Measurements from ENCODE around the gene MAML3.

The MAML3 gene

DNA sequence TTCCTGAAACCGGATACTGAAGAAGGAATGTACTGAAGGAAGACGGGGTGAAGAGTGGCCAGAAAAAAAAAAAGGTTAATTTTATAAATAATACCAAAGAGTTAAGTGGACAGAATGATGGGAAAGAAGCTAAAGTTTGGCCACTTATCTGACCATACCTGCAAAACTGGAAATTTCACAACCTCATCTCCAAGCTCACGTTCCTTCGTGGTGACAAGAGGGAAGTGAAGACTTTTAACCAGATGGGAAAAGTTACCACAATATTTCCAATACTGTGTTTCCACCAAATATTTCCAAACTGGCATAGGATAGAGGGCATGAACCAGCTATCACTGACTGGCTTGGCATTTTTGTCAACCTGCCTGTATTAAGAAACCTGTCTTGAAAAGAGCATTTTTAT lies 56.4 kb downstream of the MAML3 start:
- DNase-seq: no peak

DNA sequence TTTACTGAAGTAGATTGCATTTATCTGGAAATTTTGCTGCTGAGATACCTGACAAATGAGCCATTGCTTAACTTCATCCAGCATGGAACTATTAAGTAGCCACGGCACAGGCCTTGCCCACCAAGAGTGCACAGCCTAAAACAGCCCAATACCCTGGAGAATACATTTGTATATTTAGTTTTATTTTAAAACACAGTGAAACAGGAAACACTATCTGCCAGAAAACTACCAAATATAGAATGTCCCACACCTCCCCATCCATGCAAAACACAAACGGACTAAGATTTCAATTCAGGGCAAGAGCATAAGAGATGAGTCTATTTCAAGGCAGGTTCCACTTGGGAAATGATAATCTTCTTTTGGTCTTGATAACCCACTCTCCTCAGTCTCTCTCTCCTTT lies 57.1 kb downstream of the MAML3 start:
- no peak for DNase-seq

DNA sequence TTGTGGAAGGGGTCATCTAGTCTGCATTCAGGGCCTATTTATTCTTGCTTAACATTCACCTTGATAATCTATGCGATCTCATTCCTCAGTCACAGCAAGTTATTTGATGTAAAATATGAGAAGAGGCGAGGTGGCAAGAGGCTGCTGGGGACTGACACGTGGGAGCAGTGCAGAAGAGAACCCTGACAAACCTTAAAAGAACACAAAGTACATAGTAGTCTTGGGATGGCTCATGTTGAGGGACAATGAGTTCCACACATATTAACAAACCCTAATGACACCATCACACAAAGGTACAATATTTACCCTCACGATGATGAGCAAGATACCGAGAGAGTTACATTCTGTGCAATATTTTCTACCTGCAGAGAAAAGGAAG lies 57.5 kb downstream of the MAML3 start:
- no peak for DNase-seq

DNA sequence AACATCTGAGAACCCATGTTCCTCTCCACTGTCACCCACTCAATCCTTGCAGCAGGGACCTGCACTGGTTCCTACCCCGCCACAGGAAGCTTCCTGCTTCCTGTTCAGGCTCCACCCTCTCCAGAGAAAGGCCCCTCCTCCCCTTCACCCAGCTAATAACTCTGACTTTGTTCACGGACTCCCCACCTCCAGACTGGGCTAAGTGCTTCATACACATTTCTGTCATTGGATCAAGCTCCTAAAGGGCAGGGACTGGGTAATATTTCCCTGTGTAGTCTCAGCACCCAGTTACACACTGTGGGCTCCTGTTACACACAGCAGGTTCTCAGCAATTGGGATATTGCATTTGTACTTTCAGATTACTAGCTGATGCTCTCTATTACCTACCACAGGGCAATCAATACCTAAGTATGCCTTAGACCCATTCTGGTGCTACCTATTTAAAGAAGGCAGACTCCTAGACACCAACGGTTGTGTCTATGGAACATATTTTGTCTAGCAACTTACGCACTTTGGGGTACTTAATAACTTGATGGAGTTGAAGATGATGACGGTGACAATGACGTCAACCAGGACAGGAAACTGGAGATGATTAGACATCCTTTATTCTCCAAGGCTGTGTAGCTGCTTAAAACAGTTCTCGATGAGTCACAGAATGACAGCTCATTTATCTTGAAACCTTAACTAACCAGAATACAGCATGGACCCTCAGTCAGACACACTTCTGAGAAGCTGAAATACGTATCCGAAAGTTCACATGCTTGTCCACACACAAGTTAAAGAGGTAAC lies 58.1 kb downstream of the MAML3 start:
- DNase-seq: no peak

- DNase-seq: no peak
Observed at GRCh38 chr4:140094438-140095420, 59.3 kb downstream of the MAML3 start.

DNA sequence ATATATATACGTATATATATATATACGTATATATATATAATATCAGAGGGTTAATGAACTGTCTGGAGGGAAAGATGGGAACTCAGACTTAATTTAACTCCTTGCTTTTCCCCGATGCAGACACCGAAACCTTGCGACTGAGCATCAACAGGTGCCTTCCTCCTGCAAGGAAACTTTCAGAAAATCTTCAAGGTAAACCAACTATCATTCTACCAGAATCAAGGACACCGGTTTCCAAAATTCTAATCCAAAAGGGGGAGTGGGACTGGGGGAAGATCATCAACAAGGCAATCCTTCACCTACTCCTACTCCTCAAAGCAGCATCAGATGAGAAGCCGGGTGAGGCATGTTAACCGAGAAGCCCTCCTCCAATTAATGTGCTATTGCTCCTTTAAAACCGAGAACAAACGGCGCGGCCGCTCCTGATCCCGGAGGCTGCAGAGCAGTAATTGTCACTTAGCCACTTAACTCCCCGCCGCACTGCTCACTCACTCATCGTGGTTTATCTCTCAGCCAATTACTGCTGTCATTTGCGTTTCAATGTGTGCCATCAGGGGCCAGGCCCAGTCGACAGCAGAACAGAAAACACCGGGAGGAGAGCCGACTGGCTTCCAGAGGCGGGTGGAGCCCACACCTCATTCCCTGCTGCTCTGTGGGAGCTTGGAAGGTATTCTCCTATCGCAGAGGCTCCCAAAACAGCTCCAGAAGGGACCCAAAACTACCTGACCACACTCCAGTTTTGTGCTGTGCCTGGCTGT lies 61.7 kb downstream of the MAML3 start:
- peak; percentile 96 for DNase-seq

GRCh38 chr4:140091305-140091704 lies 62.7 kb downstream of the MAML3 start:
- peak; percentile 7 for DNase-seq

DNA sequence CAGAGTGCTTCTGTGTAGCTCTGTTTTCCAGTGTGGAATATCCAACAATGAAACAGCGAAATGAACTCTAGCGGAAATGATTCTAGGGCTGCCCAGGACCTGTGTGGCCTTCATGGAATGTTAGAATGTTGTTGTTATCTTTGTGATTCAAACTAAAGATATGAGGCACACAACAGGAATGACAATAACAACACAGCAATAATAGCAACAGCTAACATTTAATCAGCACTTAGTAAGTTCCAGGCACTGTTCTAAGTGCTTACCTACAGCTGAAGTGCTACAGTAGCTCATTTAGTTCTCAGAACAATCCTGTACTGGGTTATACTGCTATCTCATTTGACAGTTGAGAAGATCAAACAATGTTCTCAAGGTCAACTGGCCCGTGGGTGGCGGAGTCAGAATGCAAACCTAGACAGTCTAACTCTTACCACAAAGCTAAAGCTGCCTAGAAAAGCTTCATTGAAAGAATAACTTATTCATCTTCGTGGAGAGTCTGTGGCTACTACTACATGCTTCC lies 63.7 kb downstream of the MAML3 start:
- DNase-seq: no peak

DNA sequence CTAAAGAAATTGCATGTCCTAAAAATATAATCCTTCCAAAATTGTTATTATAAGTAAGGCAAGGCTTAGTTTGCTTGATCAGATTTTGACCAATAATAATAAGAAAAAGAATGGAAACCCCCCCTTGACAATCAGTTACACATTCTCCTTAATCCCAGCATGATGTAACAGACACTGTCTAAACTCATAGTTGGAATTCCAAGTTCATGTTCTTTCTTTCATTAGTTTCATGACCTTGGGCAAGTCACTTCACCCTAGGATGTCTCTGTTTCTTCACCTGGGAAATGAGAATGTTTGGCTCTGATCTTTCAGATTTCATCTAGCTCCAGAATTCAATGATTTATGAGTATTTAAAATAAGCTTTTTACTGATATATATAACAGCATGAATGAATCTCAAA lies 64.8 kb downstream of the MAML3 start:
- no peak for DNase-seq

DNA sequence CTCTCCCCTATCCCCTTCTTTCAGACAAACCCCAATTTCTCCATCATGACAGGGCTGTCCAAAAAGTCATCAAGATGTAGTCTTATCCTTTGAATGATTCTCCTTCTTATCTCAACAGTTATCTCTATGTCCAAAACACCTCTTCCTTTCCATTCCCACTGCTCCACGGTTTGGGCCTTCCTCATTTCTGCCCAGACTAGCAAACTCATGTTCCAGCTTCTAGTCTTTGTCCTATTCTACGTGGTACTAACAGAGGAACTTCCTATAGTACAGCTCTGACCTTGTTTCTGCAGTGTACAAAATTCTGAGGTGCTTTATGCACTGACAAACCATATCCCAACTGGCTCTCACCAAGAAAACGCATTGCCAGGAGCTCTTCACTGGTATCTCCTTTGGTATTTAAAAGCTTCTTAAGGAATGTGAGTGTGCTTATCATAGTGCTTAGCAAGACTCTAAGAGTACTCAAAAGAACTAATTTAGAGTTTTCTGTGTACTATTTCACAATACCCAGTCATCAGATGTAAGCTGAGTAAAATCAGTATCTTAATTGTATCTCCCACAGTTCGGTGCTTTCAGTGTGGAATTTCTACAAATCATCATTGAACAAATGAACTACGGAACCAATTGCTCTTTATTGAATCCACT lies 65.5 kb downstream of the MAML3 start:
- no peak for DNase-seq

- no peak for DNase-seq
Observed at GRCh38 chr4:140085881-140086280, 68.1 kb downstream of the MAML3 start.

GRCh38 chr4:140085062-140085622 lies 68.8 kb downstream of the MAML3 start:
- no peak for DNase-seq

- no peak for DNase-seq
Observed at GRCh38 chr4:140084385-140084784, 69.6 kb downstream of the MAML3 start.

DNA sequence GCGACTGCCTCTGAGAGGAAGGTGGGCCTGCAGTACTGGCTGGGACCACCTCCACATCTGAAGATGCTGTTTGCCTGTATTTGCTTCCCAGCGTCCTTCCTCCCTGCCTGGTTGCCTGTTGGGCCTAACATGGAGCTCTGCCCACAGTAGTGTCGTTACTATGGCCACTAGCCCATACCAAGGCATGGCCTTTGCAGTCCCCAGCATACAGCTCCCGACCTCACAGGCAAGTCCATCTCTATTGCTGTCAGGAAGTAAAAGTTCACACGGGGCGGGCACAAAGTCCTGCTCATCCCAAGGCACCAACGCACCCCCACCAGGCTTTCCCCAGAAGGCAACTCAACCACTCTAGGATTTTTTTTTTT lies 71.6 kb downstream of the MAML3 start:
- DNase-seq: no peak

- DNase-seq: no peak
Observed at GRCh38 chr4:140081641-140082390, 72.2 kb downstream of the MAML3 start.

DNA sequence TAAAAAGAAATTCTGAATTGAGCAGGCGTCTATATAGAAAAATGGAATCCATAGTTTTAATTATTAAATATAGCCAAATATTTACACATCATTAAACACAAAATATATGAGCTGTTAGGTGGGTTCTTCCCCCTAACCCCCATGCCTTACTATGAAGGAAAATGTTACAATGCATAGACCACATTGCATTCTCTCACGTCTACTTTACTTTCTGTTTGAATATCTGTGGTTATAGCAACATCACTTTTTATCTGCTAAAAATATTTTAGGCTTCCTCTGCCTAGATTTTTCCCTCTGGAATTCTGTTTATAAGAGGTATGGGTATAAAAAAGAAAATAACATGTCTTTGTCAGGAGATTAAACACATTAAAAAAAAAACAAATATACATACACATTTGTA lies 73.1 kb downstream of the MAML3 start:
- DNase-seq: no peak

DNA sequence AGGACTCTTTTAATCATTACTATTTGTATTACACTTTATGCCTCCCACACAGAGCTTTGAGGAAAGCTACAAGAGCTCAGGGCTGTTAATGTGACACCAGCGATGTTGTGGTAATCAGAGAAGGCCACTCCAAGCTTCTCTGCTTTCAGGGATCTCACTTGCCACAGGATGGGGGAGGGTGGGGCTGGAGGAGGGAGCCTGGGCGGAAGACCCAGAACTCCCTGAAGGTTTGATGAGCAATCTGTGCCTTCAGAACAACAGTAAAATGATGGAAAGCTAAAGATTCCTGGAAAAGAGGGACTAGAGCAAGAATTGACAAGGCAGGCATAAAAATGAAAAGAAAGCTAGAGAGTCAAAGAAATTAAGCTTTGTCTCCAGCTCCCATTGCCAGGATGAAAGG lies 75.6 kb downstream of the MAML3 start:
- DNase-seq: peak; percentile 3

- DNase-seq: no peak
Observed at GRCh38 chr4:140076307-140076706, 77.7 kb downstream of the MAML3 start.

GRCh38 chr4:140071806-140072205 lies 82.2 kb downstream of the MAML3 start:
- peak; percentile 29 for DNase-seq

DNA sequence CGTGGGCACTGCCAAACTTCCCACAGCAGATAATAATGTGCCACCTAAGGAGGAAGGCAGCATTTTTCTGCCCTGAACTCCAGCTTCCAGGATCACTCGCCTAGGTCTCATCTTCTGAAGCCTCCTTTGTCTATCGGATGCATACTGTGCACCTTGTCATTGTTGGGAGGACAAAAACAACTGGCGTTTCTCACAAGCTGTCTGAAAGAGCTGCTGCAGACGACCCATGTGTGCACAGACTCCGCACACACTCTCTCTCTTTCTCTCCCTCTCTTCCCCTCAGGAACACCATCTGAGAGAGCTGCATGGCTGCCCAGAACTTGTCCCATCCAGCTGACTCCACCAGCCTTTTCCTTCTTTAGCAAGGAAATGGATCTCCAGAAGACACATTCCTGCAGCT lies 83.0 kb downstream of the MAML3 start:
- DNase-seq: no peak

GRCh38 chr4:140070366-140070765 lies 83.6 kb downstream of the MAML3 start:
- DNase-seq: no peak

DNA sequence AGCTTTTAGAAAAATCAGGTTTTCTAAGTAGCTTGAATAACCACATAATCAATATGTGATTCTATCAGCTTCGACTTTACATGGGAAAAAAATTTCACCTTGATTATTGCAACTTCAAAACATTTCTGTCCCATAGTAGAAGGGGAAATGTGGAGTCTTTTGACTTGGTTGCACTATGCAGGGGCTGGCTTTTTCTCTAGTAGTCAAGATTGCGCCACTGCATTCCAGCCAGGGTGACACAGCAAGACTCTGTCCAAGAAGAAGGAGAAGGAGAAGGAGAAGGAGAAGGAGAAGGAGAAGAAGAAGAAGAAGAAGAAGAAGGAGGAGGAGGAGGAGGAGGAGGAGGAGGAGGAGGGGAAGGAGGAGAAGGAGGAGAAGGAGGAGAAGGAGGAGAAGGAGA lies 84.9 kb downstream of the MAML3 start:
- DNase-seq: no peak
